Kidney (tissue), 14 donors: ENCODE results near the gene NDUFA13. TPM values are rescaled to one million over a fixed set of nuclear protein-coding genes. Genes with fewer than 3 reads are reported as not detected.

Experiments used
- DNase-seq, 5 donors: peaks; one replicate each; pipeline ENCODE4 v3.0.0-alpha.2; 2013 to 2020
- FAIRE-seq: peaks from 2 replicates; lab custom pipeline; 2012; peaks lifted over from hg19 to GRCh38; lab: Jason Lieb, UNC
- H3K27ac ChIP-seq, 2 donors: one replicate each; pipeline ENCODE4 v1.7.0; 2013; ENCODE audit warnings: low read depth in 2 of 2, low read length in 2 of 2, inconsistent platforms in 1 of 2
- H3K27me3 ChIP-seq: one replicate; pipeline ENCODE4 v1.7.1; 2013; ENCODE audit warnings: low read length, inconsistent platforms; ENCODE audit not compliant: control insufficient read depth, insufficient read depth
- H3K36me3 ChIP-seq, 3 donors: one replicate each; pipeline versions ENCODE4 v1.7.0 to v1.7.1; 2013; ENCODE audit warnings: low read length in 3 of 3, control low read depth in 1 of 3, inconsistent platforms in 1 of 3; ENCODE audit not compliant: insufficient read depth in 3 of 3, control insufficient read depth in 2 of 3
- H3K4me1 ChIP-seq, 3 donors: one replicate each; pipeline versions ENCODE4 v1.7.0 to v1.7.1; 2013; ENCODE audit warnings: low read length in 3 of 3, inconsistent platforms in 1 of 3, low read depth in 1 of 3; ENCODE audit not compliant: control insufficient read depth in 2 of 3, insufficient read depth in 2 of 3
- H3K4me3 ChIP-seq, 3 donors: one replicate each; pipeline versions ENCODE4 v1.7.0 to v1.8.1; 2013; ENCODE audit warnings: low read length in 3 of 3, control low read depth in 1 of 3, inconsistent platforms in 1 of 3
- H3K9ac ChIP-seq, 3 donors: one replicate each; pipeline versions ENCODE4 v1.7.0 to v1.7.1; 2013; ENCODE audit warnings: low read length in 3 of 3, control low read depth in 1 of 3, inconsistent platforms in 1 of 3
- H3K9me3 ChIP-seq, 3 donors: one replicate each; pipeline versions ENCODE4 v1.7.0 to v1.7.1; 2013; ENCODE audit warnings: low read length in 3 of 3, control low read depth in 1 of 3, inconsistent platforms in 1 of 3; ENCODE audit not compliant: control insufficient read depth in 2 of 3, insufficient read depth in 1 of 3
- intact Hi-C: fragments of 100-400 bp; cut with DNase I; formaldehyde crosslinking; loops from one replicate; pipeline ENCODE4 v1.11.1; 2022
- polyA plus RNA-seq: library from polyadenylated mRNA; stranded (reverse); fragments of 350-450 nt; fragmentation: Illumina TruSeq; extraction: RNeasy Lipid Tissue Mini Kit (QIAGEN cat#74804); gene quantifications from one replicate; pipeline ENCODE4 v1.2.3, GENCODE V29; 2014; ENCODE audit warnings: low read depth, low replicate concordance; ENCODE audit not compliant: insufficient read depth
- total RNA-seq: library from RNA; stranded (reverse); fragmentation: NEBNext Ultra II Directional; extraction: Animal tissue kit (Norgen Biotek cat#: 25700); gene quantifications from one replicate; pipeline ENCODE4 v1.2.1, GENCODE V29; 2021
- TF ChIP-seq, protein P1 (sequence below): IDR thresholded peaks from 3 replicates; pipeline ENCODE4 v1.5.1; 2012; ENCODE audit warnings: mild to moderate bottlenecking, moderate library complexity, borderline replicate concordance; ENCODE audit not compliant: insufficient read depth; ENCODE audit errors: extremely low read depth
- donor health status: control.
- donor health status: control.
- donor health status: control.
- donor health status: control.
- donor health status: control.
- donor health status: DM: yes; HTN: yes; CAD: no.
- donor health status: Normal renal cell carcinoma (clear cell type).

The NDUFA13 gene
- total and polyA plus RNA-seq, 2 donors from 2014 or later: 328 to 627 TPM

GRCh38 chr19:19491321-19492025 is 24.6 kb upstream of the NDUFA13 start:
- H3K4me3 ChIP-seq: no peak overlapping the region
- no peaks in the 10 kb centered on the region for H3K27me3 ChIP-seq
- H3K36me3 ChIP-seq: peaks cover 2 to 21% (median 21%) of the 10 kb centered on the region in 3 donors
- TF ChIP-seq, protein P1, sequence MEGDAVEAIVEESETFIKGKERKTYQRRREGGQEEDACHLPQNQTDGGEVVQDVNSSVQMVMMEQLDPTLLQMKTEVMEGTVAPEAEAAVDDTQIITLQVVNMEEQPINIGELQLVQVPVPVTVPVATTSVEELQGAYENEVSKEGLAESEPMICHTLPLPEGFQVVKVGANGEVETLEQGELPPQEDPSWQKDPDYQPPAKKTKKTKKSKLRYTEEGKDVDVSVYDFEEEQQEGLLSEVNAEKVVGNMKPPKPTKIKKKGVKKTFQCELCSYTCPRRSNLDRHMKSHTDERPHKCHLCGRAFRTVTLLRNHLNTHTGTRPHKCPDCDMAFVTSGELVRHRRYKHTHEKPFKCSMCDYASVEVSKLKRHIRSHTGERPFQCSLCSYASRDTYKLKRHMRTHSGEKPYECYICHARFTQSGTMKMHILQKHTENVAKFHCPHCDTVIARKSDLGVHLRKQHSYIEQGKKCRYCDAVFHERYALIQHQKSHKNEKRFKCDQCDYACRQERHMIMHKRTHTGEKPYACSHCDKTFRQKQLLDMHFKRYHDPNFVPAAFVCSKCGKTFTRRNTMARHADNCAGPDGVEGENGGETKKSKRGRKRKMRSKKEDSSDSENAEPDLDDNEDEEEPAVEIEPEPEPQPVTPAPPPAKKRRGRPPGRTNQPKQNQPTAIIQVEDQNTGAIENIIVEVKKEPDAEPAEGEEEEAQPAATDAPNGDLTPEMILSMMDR: no peak
- no peak for FAIRE-seq
- peak overlapping the region in 1 of 2 donors; percentile 24 for H3K27ac ChIP-seq
- H3K9ac ChIP-seq: no peak overlapping the region
- intact Hi-C loops: loop anchor here (10.0 kb wide), 1 partner anchor 127 kb away; no protein-coding TSS in a partner anchor
- H3K4me1 ChIP-seq: peaks cover 10 to 37% (median 35%) of the 10 kb centered on the region in 3 donors
- peak in 2 of 5 donors; percentile 34 to 75 for DNase-seq
- H3K9me3 ChIP-seq: no peaks in the 10 kb centered on the region

- Histone ChIP-seq H3K4me3 (no peak overlapping the region), H3K9ac (no peak overlapping the region), H3K27me3 (no peaks in the 10 kb centered on the region), H3K4me1 (peaks cover 10 to 31% (median 29%) of the 10 kb centered on the region in 3 donors), H3K9me3 (no peaks in the 10 kb centered on the region), H3K36me3 (peaks cover 2 to 27% (median 22%) of the 10 kb centered on the region in 3 donors), H3K27ac (no peak overlapping the region)
- FAIRE-seq (no peak), DNase-seq (peak in 1 of 5 donors; percentile 79)
- intact Hi-C loops: loop anchor here (10.0 kb wide), 1 partner anchor 127 kb away; no protein-coding TSS in a partner anchor
- TF ChIP-seq, protein P1: no peak
These were observed 23.9 kb upstream of the NDUFA13 start for GRCh38 chr19:19492026-19492610.

DNA sequence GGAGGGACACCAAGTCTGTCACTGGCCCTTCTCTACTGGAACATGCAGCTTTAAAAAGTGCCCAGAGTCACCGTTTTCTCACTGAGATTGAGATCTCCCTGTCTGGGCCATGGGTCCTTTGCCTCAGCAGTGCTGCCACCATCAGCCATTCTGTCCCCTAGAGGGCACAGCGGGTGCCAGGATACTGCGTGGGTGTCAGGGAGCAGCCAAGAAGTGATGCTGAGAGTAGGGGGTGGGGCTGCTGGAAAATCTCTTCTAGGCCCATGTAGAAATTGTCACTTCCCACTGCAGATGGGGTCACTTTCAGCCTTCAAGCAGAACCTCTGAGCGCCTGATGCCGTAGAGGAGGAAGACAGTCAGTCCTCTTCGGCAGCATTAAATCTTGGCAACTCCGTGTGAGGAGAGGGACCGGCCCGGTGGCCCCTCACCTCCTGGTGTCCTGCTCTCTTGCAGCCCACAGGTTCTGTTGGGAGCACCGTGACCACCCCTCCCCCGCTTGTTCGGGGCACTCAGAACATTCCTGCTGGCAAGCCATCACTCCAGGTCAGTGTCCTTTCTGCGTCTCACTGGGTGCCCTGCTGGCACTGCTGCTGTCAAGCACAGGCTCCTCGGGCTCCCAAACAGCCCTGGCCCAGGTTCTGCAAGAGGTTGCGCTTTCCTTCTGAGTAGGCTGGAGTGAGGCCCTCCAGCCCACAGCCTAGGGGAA is 22.0 kb upstream of the NDUFA13 start:
- TF ChIP-seq, protein P1: no peak
- Histone ChIP-seq H3K4me3 (no peak overlapping the region), H3K27ac (no peak overlapping the region), H3K27me3 (no peaks in the 10 kb centered on the region), H3K9ac (no peak overlapping the region), H3K9me3 (no peaks in the 10 kb centered on the region), H3K36me3 (peaks cover 2 to 37% (median 31%) of the 10 kb centered on the region in 3 donors), H3K4me1 (peaks cover 6 to 15% (median 11%) of the 10 kb centered on the region in 3 donors)
- intact Hi-C loops: loop anchor here (10.0 kb wide), 1 partner anchor 129 kb away; no protein-coding TSS in a partner anchor
- DNase-seq (no peak), FAIRE-seq (no peak)
